HG03520 (cell line): ENCODE measurements around the gene HTRA2.
A peak's percentile ranks its signal among the peaks of the same experiment; 100 is the strongest.

ENCODE experiments used
- ATAC-seq: cut with Tn5 transposase; IDR thresholded peaks from one replicate; pipeline ENCODE4 v1.9.1; 2021; ENCODE audit warnings: mild to moderate bottlenecking, moderate library complexity; ENCODE audit not compliant: unreplicated experiment

HTRA2 gene

DNA sequence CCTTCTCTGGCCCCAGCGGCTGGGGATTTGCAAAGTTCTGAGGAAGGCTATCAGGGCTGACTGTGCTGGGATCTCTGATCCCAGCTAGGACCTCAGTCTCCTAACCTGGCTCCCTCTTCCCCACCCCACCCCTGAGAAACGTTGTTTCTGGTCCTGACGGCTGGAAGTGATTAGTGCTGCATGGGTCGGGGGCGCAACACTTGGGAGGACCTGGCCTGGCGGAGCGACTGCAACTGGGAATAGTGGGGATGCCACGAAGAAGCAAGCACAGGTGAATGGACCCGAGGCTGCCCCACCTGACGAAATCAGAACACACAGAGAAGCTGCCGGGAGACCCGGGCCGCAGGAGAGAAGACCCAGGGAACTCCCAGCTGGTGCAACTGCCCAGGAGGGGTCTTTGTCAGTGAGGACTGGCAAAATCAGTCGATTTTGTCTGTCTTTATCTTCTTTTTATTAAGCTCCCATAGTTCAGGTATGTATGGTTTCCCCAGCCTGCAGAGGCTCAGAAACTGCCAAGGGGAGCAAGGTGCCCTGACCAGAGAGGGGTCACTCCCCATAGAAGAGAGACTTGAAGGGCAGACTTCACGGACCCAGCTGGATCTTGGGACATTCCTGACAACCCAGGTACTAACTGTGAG is 29.7 kb upstream of the HTRA2 start:
- ATAC-seq, result no peak

DNA sequence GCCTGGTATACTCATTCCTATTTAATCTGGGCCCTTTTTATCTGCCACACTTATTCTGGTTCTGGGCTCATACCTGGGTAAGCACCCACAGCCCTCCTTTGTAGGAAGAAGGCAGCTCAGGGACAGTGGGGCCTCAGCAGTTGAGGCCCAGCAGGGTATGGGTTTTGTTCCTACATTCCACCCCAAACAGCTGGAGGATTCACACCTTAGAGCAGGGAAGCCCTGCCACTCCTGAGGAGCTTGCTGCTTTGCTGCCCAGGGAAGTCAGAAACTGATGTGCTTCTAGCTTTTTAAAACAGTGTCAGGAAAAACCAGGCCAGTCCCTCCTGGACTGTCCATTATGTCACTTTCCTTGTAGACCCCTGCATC is 29.2 kb upstream of the HTRA2 start:
- ATAC-seq, result no peak

DNA sequence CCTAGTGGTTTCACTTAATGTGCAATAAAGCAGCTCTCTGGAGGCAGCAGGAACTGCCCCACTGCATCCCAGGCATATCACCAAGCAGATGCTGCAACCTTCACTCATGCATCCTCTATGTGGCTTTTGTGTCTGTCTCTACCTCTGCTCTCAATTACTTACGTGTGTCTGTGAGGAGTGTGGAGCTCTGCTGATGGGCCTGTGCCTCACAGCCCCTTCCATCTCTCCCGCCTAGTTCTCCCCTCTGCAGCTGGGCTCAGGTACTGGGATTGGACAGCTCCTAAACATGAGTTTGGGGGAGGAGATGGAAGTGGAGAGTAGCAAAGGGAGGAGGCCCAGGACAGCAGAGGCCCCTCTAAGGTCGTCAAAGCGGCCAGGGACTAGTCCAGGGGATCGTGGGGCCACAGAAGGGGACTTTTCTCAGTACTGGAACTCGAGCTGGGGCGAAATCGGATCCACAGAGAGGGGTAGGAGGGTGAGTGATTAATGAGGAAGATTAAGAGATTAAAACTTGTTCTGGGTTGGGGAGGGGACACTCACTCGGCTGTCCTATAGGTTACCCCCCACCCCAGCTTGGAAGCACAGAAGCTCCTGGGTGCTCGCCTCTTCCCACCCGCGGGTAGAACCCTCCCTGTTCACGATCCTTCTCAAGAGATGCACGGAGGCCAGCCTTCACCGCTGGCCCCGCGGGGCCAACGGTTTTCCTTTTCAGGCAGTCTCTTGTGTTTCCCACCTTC is 28.2 kb upstream of the HTRA2 start:
- no peak for ATAC-seq

DNA sequence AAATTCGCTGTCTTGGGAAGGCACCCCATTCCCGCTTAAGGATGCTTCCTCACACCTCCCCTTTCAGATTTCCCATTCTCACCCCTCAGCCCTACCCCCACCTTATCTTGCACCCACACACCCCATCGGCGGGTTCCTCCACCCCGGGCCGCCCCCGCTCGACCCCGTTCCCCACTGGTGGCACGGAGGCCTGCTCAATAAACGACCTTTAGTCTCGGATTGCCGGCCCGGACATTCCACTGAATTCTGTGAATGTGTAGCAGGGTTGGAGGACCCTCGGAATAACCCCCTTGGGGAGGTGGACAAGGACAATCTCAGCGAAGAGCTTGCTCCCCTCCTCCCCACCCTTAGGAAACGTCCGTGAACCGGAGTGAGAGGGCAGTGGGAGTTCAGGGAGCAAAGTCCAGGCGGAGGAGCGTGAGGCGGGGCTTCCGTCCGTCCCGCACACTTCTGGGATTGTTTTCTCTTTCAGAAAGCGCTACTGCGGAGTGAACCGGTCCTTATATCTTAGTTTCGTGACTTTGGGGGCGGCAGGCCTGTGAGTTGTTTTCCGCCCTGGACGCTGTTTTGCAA is 27.5 kb upstream of the HTRA2 start:
- no peak for ATAC-seq

DNA sequence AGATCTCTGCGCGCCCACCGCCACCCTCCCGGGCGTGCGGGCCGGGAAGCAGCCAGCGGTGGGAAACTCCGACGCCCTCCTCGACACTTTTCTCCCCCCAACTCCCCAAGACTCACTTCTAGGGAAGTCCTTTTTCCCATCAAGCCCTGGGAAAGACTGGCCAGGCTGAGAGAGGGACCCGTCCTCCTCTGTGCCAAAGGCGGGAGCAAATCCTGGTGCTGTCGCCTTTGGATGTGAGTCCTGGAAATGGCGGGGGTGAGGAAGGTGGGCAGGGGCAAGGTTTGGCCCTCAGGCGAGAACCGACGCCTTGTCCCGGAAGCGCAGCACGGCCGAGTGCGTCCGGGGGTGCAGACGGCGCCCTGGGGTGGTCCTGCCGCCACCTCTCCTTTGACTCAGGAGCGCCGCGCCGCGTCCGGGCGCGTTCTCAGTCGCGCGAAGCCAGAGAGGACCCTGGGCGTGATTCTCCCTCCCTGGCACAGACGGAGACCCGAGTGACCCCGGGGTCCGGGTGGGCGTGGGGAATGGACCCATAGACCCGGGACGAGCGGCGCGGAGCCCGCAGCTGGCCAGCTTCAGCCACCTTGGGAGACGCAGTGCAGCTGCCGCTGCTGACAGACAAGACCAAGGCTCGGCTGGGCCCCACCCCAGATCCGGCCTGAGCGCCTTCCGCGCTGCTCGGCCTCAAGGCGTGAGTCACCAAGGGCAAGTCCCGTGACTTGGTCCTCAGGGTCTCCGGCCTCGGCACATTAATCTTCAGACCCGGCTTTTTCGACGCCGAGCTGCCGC is 26.8 kb upstream of the HTRA2 start:
- ATAC-seq, result no peak

DNA sequence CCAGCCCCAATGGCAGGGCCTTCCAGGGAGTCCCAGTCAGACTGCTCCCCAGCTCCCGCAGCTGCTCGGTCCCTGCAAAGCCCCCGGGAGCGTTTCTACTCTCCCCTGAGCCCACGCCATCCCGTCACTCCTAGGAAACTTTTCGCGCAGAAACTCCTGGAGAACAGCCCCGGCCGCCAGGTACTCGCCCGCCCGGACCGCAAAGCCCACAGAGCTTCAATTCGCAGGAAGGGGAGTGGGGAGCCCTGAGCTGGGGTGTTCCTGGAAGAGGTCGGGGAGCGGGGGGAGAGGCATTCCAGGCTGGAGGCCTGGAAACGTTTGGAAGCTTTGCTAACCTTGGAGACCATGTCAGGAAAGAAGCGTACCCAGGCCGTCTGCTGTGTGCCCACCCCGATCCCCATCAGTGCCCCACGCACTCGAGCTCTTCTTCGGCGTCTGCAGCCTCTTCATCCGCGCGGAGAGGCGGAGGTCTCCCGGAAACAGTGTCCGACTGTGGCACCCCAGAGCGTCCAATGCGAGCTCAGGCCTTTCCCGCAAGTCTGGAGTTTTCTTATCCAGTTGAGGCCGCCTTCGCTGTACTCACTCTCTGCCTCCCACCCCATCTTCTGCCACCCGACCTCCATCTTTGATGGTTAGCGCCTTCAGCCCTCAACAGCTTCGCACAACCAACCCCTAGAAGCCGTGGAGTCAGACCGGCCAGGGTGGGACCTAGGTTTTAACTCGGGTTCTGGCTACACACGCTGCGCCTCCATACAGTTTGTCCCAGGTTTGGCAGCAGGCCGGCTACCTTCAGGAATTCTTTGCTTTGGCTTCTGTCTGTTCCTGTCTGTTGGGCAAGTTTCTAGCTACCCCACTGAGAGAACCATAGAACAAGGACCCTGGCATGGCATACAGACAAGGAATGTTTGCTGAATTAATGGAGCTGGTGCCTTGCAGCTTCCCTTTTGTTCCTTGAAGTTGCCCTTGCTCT is 25.9 kb upstream of the HTRA2 start:
- no peak for ATAC-seq

DNA sequence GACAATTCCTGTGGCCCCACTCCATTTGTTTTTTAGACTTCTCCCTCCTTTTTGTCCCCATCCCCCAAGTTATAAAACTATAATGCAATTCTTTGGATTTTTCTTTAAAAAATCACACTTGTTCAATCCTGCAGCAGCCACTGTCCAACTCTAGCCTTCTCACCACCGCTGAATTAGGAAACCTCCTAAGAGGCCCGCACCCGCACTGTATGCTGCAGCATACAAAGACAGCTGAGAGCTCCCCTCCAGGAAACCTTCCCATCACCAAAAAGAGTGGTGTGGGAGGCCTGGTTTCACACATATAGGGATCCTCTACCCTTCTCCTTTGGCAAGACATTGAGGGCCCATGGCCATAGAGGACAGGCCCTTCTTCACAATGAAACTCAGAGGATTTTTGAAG is 25.1 kb upstream of the HTRA2 start:
- no peak for ATAC-seq

DNA sequence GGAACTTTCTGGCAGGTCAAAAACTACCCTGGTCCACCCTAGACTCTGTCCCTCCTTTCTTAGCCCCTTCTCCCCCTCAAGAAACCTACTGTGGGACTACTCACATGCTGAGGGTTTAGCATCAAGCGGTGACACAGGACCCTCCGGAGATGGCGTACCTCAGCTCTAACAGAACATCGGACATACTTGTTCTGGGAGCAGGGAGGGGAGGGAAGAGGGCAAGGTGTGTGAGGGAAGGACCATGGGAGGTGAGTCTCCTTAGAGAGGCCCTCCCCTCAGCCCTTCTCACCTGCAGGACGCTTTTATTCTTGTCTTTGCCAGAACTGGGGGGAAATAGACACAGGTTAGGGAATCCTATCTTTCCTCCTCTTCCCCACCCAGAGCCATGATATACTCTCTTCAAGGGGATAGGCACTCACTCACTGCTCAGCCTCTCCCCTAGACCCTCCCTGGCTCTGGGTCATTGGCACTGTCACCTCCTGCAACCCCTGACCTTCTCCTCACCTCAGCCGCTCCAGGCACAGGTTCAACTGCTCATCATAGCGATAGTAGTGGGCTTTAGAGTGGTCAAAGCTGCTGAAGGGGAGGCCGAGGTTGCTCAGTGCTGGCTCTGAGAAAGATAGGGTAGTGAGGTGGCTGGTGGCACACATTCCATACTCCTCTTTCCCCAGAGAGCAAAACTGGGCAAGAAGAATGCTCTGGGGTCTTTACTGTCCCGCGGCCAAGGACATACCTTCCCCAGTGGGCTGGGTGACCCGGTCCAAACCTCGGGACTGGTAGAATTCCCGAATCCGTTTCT is 24.1 kb upstream of the HTRA2 start:
- ATAC-seq, result no peak

DNA sequence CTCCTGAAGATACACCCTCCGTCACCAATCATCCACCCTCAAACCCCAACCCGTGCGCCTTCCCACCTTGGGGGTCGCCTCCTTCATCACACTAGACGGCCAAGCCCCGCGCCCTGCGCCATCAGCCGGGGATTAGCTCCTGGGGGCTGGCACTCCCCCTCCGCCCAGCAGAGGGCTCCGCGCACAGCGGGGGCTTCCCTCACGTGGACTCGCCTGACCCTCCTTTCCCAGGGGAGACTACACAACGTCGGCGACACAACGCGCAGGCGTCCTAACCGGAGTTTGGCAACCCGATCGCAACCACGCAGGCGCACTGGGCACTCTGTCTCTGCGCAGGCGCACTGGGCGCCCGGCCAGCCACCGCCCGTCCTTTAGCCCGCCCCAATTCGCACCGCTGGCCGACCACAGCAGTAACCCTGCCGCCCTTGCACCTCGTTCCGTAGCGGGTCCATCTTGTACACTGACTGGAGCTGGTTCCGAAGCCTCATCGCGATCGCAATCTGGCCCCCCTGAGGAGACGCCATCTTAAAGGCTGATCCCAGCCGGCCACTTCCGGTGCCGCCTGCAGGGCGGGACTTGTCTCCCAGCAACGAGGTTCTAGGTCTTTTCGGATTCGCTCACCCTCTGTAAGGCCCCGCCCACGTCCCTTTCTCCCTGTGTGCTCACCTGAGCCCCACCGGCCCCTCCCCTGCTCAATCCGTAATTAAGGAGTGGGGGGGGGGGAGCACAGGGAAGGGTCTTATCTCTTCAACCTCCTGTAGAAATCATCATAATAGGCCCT is 22.4 kb upstream of the HTRA2 start, which contains the start of gene PCGF1:
PCGF1 (minus strand) TSS at position 551 of the 781 bp plus-strand sequence; CDS start at position 524, 27 bp downstream.
- ATAC-seq, result peak; percentile 82

DNA sequence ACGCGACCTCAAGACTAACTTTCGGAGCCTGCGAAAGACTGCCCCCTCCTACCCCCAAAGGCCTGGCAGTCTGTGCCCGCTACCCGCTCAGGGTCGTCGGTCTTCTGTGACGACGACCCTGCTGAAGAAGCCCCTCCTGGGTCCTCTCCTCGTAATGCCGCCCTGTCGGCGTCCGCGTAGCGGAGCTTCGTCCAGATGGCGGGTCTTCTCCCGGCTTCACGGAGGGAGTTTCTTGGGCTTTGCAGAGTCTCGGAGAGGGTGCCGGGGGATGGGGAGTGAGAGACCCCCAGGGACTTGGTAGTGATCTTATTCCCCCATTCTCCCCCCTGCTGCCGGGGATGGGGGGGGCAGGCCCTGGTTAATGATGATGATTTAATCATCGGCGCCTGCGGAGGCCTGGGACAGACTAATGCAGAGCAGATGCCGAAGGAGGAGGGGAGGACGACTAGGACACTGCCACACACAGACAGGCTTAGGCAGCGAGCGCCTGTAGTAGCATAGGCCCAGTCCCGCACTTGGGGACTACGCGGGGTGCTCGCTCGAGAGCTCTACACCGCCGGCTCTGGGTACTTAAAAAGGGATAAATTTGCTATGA is 21.7 kb upstream of the HTRA2 start:
- peak; percentile 10 for ATAC-seq

DNA sequence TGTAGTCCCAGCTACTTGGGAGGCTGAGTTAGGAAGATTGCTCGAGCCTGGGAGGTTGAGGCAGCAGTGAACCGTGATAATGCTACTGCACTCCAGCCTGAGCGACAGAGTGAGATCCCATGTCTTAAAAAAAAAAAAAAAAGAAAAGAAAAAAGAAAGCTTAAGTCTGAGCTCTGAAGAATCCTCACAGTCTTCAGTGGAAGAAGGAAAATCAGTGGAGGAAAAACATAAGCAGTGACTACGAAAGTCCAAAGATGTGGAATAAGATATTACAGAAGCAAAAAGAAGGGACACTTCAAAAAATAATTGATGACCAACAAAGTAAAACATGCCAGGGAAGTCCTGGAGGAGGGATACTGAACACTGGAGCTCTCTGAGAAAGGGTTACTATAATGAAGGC is 19.5 kb upstream of the HTRA2 start:
- no peak for ATAC-seq

DNA sequence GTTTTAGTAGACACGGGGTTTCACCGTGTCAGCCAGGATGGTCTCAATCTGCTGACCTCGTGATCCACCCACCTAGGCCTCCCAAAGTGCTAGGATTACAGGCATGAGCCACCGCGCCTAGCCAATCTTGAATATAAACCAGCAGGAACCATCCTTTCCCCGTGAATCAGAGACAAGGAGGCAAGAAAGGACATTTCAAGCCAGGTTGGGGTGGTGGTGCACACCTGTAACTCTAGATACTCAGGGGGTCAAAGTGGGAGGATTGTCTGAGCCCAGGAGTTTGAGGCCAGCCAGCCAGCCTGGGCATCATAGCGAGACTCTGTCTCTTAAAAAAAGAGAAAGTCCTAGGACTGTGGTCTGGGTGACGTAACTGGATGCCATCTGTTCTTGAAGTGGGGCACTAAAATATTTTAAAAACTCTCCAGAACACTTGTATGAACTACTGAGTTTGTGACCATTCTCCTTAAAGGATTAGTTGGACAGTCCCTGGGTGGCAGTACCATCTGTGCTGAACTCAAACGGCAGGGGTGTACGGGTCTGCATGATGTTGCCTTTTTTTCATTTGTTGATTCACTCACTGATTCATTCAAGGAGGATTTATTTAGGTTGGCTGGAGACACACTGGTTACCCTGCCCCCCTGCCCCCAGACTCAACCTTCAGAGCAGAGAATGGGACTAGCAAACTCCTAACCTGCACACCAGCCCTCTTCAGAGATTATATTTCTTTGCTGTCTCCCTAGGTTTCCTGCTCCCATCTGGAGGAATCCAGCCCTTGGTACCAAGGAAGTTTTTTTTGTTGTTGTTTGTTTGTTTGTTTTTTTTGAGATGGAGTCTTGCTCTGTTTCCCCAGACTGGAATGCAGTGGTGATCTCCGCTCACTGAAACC is 18.4 kb upstream of the HTRA2 start:
- no peak for ATAC-seq

DNA sequence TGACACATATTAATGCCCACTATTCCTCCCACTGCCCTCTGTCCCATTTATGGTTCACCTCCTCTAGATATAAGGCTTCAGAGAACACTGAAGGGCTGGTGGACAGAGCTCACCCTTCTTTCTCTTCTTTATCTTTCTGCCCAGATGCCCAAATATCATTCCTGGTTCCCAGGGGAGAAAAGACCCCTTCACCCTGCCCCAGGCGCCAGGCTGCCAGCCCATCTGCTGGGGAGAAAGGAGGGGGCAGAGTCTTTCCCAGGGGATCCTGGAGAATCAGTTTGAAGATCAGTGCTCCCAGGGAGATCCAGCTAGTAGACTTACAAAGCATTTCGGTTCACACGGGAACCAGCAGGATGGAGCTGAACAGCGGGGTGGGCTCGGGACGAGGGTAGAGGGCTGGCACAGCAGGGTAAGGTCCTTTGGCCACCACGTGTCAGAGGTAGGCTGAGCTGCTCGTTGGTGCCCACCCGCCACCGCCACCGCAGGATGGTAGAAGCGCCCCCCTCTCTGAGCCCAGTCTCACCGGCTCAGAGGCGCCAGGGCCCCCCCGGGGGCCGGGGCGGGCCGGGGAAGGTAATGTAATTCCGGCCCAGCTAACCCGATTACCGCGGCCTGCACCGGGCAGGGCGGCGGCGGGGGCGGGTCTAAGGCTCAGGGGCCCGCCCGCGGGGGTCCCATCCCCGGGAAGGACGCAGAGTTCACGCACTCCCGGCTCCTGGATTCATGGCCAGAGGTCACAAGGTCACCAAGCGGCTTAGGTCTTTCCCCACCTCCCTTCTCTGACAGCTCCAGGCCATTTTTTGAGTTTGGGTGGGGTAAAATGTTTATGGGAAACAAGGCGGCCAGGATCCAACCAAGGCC is 16.8 kb upstream of the HTRA2 start:
- no peak for ATAC-seq

DNA sequence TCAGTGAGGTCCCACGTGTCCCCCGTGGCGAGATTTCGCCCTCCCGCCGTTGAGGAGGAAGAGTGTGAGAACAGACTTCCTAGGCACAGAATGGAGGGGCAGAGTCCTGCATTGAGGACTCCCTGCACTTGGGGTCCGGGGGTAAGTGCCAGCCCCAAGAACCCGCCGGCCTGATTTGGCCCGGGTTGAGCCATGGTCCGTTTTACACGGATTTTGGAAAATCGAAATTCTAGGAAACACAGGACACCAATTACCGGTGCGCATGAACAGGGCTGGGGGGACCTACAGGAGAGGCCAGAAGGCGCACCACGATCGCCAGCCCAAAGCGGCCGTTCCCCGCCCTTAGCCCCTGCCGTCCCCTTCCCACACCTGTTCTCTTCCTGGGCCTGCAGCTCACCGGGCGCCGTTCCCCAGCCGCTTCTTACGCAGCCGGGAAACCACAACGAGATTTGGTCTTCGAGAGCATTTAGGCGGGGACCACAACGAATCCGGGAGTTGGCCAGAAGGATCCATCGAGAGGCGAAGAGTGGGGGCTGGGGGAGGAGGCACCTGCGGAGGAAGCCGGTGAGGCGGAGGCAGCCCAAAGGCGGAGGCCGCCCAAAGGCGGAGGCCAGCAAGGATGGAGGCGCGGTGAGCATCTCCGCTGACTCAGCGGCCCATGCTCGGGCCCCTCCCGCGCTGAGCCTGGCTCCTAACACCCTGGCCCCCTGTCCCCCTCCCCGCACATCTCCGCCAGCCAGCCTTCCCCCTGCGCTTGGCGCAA is 15.9 kb upstream of the HTRA2 start:
- no peak for ATAC-seq

DNA sequence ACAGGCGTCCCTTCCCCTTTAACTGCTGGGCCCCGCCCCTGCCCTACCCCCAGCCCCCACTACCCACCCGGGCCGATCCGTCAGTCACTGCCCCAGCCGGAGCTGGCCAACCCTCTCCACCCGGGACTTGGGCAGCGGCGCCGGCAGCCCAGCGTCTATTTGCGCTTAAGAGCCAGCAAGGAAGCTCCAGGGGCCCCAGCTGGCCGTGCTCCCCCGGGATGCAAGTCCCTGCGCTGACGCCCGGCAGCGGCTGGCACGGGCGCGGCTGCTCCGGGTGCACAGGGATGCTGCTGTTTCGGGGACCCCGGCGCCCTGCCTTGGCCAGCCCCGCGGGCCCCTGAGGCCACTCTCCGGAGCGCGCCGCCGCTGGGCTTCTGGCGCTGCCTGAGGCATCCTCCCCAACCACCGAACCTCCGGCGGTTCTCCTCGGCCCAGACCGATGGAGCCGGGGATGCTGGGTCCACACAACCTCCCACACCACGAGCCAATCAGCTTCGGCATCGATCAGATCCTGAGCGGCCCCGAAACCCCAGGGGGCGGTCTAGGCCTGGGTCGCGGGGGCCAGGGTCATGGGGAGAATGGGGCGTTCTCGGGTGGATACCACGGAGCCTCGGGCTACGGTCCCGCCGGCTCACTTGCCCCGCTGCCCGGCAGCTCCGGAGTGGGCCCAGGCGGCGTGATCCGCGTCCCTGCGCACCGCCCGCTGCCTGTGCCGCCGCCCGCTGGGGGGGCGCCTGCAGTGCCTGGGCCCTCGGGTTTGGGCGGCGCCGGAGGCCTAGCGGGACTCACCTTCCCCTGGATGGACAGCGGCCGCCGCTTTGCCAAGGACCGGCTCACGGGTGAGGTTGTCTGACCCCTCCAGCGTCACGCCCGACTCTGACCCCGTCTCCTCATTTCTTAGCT is 15.1 kb upstream of the HTRA2 start, which contains the start of gene TLX2:
TLX2 (plus strand) TSS at position 83 of the 903 bp plus-strand sequence; CDS start at position 440, 357 bp downstream.
- ATAC-seq, result no peak
